Ramos (cell line): ENCODE results near the gene PLXND1.

Experiments
- in situ Hi-C: fragments of 300-500 bp; cut with MboI; formaldehyde crosslinking; loops from one replicate; pipeline ENCODE4 v1.14.3; 2022; ENCODE audit warnings: low sequenced_read_pairs; ENCODE audit not compliant: unreplicated experiment

The PLXND1 gene

DNA sequence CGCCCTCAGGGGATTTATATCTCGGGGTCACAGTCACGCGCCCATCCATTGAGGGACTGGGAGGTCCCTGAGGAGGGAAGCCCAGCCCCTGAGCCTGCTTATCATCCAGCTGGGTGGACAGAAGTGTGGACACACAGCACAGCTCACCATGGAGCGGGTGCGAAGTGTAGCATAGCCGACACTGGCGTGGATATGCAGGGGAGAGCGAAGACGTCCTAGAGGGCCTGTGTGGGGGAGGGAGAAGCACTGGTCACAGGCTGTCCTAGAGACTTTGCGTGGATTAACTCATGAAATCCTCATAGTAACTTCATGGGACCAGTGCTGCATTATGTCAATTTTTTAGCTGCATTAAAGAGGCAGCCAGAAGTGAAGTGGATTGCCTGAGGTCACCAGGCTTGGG lies 26.1 kb upstream of the PLXND1 start:
- in situ Hi-C loops, result loop anchor here (10.0 kb wide), 1 partner anchor 292 kb away; no protein-coding TSS in a partner anchor

DNA sequence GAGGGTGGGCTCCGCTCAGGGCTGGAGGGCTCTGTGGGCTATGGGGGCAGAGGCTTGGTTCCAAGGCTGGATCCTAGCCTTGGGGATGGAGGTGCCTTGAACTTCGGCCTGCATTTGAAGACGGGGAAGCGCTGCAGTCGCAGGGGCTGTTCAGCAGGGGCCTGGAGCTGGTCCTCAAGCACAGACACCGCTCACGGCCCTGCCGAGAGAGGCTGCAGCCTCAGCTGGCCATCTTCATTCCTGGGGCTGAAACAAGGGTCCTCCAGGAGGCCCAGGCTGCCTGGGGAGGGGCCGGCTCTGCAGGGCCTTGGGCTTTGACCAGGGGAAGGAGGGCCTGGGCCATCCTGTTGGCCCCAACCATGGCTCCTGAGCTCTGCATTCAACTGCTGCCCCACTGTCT lies 25.6 kb upstream of the PLXND1 start:
- in situ Hi-C loops, result loop anchor here (10.0 kb wide), 1 partner anchor 293 kb away; no protein-coding TSS in a partner anchor

DNA sequence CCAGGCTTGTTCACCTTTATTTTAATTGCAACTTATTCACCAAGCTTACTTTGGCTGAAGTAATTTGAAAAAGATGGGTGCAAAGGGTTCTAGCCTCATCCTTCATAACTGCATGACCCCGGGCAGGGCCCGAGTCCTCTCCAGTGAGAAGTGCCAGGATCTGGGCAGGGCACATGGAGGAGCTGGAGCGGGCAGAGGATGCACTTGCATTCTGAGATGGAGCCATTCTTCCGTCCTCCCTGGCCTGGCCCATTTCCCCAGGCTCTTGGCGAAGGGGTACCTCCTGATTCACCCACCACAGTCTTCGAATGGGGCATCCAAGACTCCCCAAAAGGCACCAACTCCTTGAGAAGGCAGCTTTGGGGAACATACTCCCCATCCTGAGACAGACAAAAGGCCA lies 22.5 kb upstream of the PLXND1 start:
- in situ Hi-C loops, result loop anchor here (10.0 kb wide), 1 partner anchor 134 kb away; no protein-coding TSS in a partner anchor

GRCh38 chr3:129628169-129628522 lies 21.7 kb upstream of the PLXND1 start:
- in situ Hi-C loops, result loop anchor here (10.0 kb wide), 1 partner anchor 133 kb away; no protein-coding TSS in a partner anchor

GRCh38 chr3:129627350-129628168 lies 21.1 kb upstream of the PLXND1 start:
- in situ Hi-C loops, result loop anchor here (10.0 kb wide), 1 partner anchor 133 kb away; no protein-coding TSS in a partner anchor

GRCh38 chr3:129626744-129627349 lies 20.4 kb upstream of the PLXND1 start:
- in situ Hi-C loops, result loop anchor here (10.0 kb wide), 1 partner anchor 132 kb away; no protein-coding TSS in a partner anchor

GRCh38 chr3:129625072-129625874 lies 18.8 kb upstream of the PLXND1 start:
- in situ Hi-C loops, result loop anchor here (10.0 kb wide), 1 partner anchor 130 kb away; no protein-coding TSS in a partner anchor

DNA sequence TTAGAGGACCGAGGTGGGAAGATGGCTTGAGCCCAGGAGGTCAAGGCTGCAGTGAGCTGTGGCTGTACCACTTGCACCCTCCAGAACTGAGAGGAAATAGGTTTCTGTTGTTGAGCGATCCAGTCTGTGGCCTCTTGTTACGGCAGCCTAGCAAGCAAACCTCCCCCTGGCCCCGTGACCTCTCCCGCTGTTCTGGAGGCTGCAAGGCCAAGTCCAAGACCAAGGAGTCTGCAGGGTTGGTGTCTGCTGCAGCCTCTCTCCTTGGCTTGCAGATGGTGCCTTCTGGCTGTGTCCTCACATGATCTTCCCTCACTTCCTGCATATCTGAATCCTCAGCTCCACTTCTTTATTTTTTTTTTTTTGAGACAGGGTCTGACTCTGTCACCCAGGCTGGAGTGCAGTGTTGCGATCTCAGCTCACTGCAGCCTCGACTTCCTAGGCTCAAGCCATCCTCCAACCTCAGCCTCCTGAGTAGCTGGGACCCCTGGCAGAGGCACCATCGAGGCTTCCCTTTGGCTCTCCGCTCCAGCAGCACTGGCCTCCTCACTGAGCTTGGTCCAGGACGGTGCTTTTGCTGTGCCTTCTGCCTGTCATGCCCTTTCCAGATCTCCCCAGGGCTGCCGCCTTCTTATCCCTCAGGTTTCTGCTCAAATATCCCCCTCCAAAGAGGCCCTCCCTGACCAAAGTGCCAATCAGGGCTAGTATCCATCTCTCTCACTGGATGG lies 18.0 kb upstream of the PLXND1 start:
- in situ Hi-C loops, result loop anchor here (10.0 kb wide), 1 partner anchor 130 kb away; no protein-coding TSS in a partner anchor

GRCh38 chr3:129623447-129624118 lies 17.1 kb upstream of the PLXND1 start:
- in situ Hi-C loops, result loop anchor here (10.0 kb wide), 1 partner anchor 129 kb away; no protein-coding TSS in a partner anchor

GRCh38 chr3:129622933-129623332 lies 16.5 kb upstream of the PLXND1 start:
- in situ Hi-C loops, result loop anchor here (10.0 kb wide), 1 partner anchor 128 kb away; no protein-coding TSS in a partner anchor

- in situ Hi-C loops, result loop anchor here (10.0 kb wide), 1 partner anchor 128 kb away; no protein-coding TSS in a partner anchor
Measured at GRCh38 chr3:129622226-129622874, 15.9 kb upstream of the PLXND1 start.

GRCh38 chr3:129621626-129622225 lies 15.2 kb upstream of the PLXND1 start:
- in situ Hi-C loops, result loop anchor here (10.0 kb wide), 1 partner anchor 127 kb away; no protein-coding TSS in a partner anchor

- in situ Hi-C loops, result loop anchor here (10.0 kb wide), 1 partner anchor 126 kb away; no protein-coding TSS in a partner anchor
Measured at GRCh38 chr3:129620828-129621559, 14.5 kb upstream of the PLXND1 start.

GRCh38 chr3:129619726-129620162 lies 13.3 kb upstream of the PLXND1 start:
- in situ Hi-C loops, result loop anchor here (10.0 kb wide), 1 partner anchor 125 kb away; no protein-coding TSS in a partner anchor

- in situ Hi-C loops, result no loop called here
Measured at GRCh38 chr3:129618901-129619671, 12.6 kb upstream of the PLXND1 start.

DNA sequence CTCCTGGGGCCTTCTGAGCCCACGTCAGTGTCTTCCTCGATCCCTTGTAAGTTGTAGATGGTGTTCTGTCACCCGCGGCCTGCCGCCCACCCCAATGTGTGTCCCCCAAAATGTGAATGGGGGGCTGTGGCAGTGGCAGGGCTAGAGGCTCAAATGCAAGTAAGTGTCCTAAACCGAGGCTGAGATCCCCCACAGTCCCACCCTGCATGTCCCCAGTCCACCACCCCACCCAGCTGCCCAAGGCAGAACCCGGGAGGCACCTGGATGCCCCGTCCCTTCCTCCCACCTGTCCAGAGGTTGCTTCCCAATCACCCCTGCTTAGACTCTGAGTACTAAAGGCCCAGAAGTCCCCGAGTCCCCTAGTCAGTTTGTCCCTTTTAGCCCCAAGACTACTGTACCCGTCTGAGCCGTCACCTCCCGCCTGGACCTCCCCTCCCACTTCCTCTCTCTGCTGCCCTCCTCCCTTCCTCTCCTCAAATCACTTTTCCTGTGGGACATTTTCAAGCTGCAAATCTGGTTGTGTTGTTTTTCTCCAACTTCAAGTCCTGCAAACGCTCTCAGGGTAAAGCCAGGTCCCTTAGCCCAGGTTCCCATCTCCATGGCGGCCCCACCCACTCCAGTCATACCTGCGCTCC lies 11.8 kb upstream of the PLXND1 start:
- in situ Hi-C loops, result no loop called here
